HepG2 (cell line): Measurements from ENCODE around the gene ABHD12. TPM values are rescaled to one million over a fixed set of nuclear protein-coding genes. Genes with fewer than 3 reads are reported as not detected.
A peak's percentile ranks its signal among the peaks of the same experiment; 100 is the strongest.

Source experiments
- DMAP1 ChIP-seq: IDR thresholded peaks from 2 replicates; pipeline ENCODE4 v1.6.1; 2016
- ETV5 ChIP-seq: IDR thresholded peaks from 2 replicates; pipeline ENCODE4 v1.6.1; 2018; ENCODE audit warnings: missing biosample characterization, missing genetic modification reagents, inconsistent platforms, borderline replicate concordance
- KAT8 ChIP-seq: IDR thresholded peaks from 2 replicates; pipeline ENCODE4 v1.6.1; 2016; ENCODE audit warnings: missing genetic modification reagents, missing compliant biosample characterization
- SCMH1 ChIP-seq: sonication (generic); formaldehyde crosslinking; IDR thresholded peaks from 2 replicates; pipeline ENCODE4 v1.9.0; 2021; ENCODE audit warnings: missing genetic modification reagents, mild to moderate bottlenecking, borderline replicate concordance
- SP140L ChIP-seq: sonication (generic); formaldehyde crosslinking; IDR thresholded peaks from 2 replicates; pipeline ENCODE4 v1.4.0; 2020; ENCODE audit warnings: missing genetic modification reagents, borderline replicate concordance
- TARDBP ChIP-seq: sonication (generic); formaldehyde crosslinking; IDR thresholded peaks from 2 replicates; pipeline ENCODE4 v1.8.0; 2022; ENCODE audit warnings: mild to moderate bottlenecking, missing genetic modification reagents
- TBX2 ChIP-seq: sonication (generic); formaldehyde crosslinking; IDR thresholded peaks from 2 replicates; pipeline ENCODE4 v1.5.0; 2020; ENCODE audit warnings: missing genetic modification reagents, mild to moderate bottlenecking, borderline replicate concordance
- TCF7L2 ChIP-seq: IDR thresholded peaks from 2 replicates; pipeline ENCODE4 v1.6.1; 2011; ENCODE audit warnings: mild to moderate bottlenecking, low read depth, low read length, moderate library complexity
- ZNF205 ChIP-seq: IDR thresholded peaks from 2 replicates; pipeline ENCODE4 v1.6.1; 2018; ENCODE audit warnings: missing biosample characterization, missing genetic modification reagents
- ZNF33A ChIP-seq: sonication (generic); formaldehyde crosslinking; IDR thresholded peaks from 2 replicates; pipeline ENCODE4 v1.5.1; 2020; ENCODE audit warnings: missing genetic modification reagents, mild to moderate bottlenecking, moderate library complexity, borderline replicate concordance
- ZNF34 ChIP-seq: sonication (generic); formaldehyde crosslinking; IDR thresholded peaks from 2 replicates; pipeline ENCODE4 v1.4.0; 2020; ENCODE audit warnings: mild to moderate bottlenecking, missing genetic modification reagents, borderline replicate concordance
- ZNF724P ChIP-seq: sonication (generic); formaldehyde crosslinking; IDR thresholded peaks from 2 replicates; pipeline ENCODE4 v1.8.0; 2022; ENCODE audit warnings: missing genetic modification reagents, borderline replicate concordance
- ZNF891 ChIP-seq: sonication (generic); formaldehyde crosslinking; IDR thresholded peaks from 2 replicates; pipeline ENCODE4 v1.5.0; 2020; ENCODE audit warnings: mild to moderate bottlenecking, missing genetic modification reagents
- polyA plus RNA-seq, 8 experiments: library from polyadenylated mRNA; depleted of rRNA in 3 of 8; stranded (reverse) in 7 of 8; unstranded in 1 of 8; fragments of >200 nt; fragmentation: Illumina TruSeq in 4 of 8; extraction: Trizol in 4 of 8; gene quantifications; 2 replicates each; pipeline versions ENCODE4 v1.2.1 to v1.2.3, GENCODE V29; 2011 to 2016; ENCODE audit warnings: low read depth in 4 of 8, missing spikeins in 1 of 8, mixed read lengths in 1 of 8; ENCODE audit not compliant: insufficient read depth in 1 of 8
- total RNA-seq, 5 experiments: library from RNA; depleted of rRNA; stranded (reverse); fragments of >200 nt; fragmentation: Illumina TruSeq; extraction: Trizol; gene quantifications; 2 replicates each; pipeline ENCODE4 v1.2.3, GENCODE V29; 2016; ENCODE audit warnings: low read depth in 1 of 5
- TF ChIP-seq, protein P1 (sequence below), 2 experiments: sonication (generic) in 1 of 2; formaldehyde crosslinking in 1 of 2; IDR thresholded peaks; 2 replicates each; pipeline versions ENCODE4 v1.4.0 to v1.6.1; 2016 to 2020; ENCODE audit warnings: borderline replicate concordance in 1 of 2, low read depth in 1 of 2, mild to moderate bottlenecking in 1 of 2, missing genetic modification reagents in 1 of 2
- TF ChIP-seq, protein P2 (sequence below): sonication (generic); formaldehyde crosslinking; IDR thresholded peaks from 2 replicates; pipeline ENCODE4 v1.4.0; 2020; ENCODE audit warnings: missing genetic modification reagents
- TF ChIP-seq, protein P3 (sequence below): IDR thresholded peaks from 2 replicates; pipeline ENCODE4 v1.6.1; 2012; ENCODE audit warnings: inconsistent platforms
- TF ChIP-seq, protein P4 (sequence below): sonication (generic); formaldehyde crosslinking; IDR thresholded peaks from 2 replicates; pipeline ENCODE4 v1.4.0; 2020; ENCODE audit warnings: mild to moderate bottlenecking, missing genetic modification reagents
- TF ChIP-seq, protein P5 (sequence below): sonication (generic); formaldehyde crosslinking; IDR thresholded peaks from 2 replicates; pipeline ENCODE4 v1.4.0; 2020; ENCODE audit warnings: mild to moderate bottlenecking, missing genetic modification reagents, borderline replicate concordance

Gene ABHD12
- total and polyA plus RNA-seq, 2 of the 13 experiments (the other 11 are each of a cell fraction or from before 2014, with no cell fraction given), result 23.5 to 72.1 TPM

DNA sequence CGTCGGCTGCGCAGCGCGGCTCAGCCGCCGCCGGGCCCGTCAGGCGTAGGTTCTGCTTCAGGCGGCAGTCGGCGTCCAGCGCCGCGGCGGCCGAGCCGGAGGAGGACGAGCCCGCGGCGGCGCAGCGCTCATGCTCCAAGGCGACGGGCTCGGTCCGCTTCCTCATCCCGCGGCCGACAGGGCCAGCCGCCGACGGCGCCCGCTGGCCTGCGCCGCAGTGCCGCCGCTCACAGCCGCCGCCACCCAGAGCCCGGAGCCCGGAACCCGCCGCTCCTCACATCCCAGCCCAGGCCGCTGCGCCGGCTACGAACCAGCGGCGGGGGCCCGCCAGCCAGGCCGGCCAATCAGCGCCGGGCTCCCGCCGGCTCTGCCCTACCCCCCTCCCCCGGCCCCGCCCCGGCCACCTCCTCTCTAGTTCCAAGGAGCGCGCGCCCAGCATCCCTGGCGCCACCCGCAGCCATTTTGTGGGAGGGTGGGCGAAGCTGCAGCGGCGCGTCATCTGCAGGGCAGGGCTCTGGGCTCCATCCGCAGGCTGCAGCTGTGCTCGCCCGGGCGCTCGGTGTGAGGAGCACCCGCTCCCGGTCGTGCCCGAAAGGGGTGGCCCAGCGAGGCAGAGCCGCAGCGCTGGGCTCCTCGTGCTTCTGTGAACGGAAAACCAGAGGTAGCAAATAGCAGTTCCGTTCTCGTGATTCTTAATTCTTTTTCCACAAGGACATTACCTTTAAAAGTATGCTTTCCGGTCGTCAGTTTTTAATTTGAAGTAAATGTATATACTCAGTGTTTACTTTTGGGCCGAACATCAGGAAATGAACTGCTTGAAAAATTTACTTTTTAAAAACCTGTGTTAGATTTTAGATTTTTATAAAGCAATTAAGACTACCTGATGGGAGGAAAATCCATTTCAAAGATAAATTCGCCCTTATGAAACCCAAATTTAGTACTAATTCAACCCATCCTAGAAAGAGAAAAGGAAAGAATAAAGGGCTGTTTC lies at the start of gene ABHD12 (continued):
- TF ChIP-seq, protein P1, sequence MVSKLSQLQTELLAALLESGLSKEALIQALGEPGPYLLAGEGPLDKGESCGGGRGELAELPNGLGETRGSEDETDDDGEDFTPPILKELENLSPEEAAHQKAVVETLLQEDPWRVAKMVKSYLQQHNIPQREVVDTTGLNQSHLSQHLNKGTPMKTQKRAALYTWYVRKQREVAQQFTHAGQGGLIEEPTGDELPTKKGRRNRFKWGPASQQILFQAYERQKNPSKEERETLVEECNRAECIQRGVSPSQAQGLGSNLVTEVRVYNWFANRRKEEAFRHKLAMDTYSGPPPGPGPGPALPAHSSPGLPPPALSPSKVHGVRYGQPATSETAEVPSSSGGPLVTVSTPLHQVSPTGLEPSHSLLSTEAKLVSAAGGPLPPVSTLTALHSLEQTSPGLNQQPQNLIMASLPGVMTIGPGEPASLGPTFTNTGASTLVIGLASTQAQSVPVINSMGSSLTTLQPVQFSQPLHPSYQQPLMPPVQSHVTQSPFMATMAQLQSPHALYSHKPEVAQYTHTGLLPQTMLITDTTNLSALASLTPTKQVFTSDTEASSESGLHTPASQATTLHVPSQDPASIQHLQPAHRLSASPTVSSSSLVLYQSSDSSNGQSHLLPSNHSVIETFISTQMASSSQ (IDR thresholded peaks at IDR 0.05; ENCODE audit: low read depth), result no peak
- TF ChIP-seq, protein P1 (CRISPR knock-in tag; IDR thresholded peaks at IDR 0.05; ENCODE audit: borderline replicate concordance), result peak; percentile 83; the same call in 1 of the 2 replicates
- no peak for TF ChIP-seq TCF7L2
- TF ChIP-seq, protein P2, sequence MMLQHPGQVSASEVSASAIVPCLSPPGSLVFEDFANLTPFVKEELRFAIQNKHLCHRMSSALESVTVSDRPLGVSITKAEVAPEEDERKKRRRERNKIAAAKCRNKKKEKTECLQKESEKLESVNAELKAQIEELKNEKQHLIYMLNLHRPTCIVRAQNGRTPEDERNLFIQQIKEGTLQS, result peak; percentile 52
- TF ChIP-seq, protein P3, sequence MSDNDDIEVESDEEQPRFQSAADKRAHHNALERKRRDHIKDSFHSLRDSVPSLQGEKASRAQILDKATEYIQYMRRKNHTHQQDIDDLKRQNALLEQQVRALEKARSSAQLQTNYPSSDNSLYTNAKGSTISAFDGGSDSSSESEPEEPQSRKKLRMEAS, result peak; percentile 58
- peak; percentile 70; the same call in 1 of the 2 replicates for TF ChIP-seq TBX2 (CRISPR knock-in tag)
- TF ChIP-seq ZNF33A (CRISPR knock-in tag), result no peak
- TF ChIP-seq DMAP1 (CRISPR knock-in tag), result peak; percentile 93
- peak; percentile 31; the same call in 1 of the 2 replicates for TF ChIP-seq ZNF724P (CRISPR knock-in tag)
- TF ChIP-seq ZNF891, result peak; percentile 83; the same call in 1 of the 2 replicates
- TF ChIP-seq TARDBP, result peak; percentile 89
- TF ChIP-seq KAT8 (CRISPR knock-in tag), result peak; percentile 95
- TF ChIP-seq ZNF34, result 0 out of 2 replicates have a peak, but pooled peaks have one; percentile 84
- peak; percentile 87 for TF ChIP-seq ZNF205 (CRISPR knock-in tag)
- peak; percentile 67 for TF ChIP-seq ETV5
- TF ChIP-seq SCMH1 (CRISPR knock-in tag), result no peak
- TF ChIP-seq, protein P4, sequence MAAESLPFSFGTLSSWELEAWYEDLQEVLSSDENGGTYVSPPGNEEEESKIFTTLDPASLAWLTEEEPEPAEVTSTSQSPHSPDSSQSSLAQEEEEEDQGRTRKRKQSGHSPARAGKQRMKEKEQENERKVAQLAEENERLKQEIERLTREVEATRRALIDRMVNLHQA, result no peak
- no peak for TF ChIP-seq SP140L (CRISPR knock-in tag)
- TF ChIP-seq, protein P5, sequence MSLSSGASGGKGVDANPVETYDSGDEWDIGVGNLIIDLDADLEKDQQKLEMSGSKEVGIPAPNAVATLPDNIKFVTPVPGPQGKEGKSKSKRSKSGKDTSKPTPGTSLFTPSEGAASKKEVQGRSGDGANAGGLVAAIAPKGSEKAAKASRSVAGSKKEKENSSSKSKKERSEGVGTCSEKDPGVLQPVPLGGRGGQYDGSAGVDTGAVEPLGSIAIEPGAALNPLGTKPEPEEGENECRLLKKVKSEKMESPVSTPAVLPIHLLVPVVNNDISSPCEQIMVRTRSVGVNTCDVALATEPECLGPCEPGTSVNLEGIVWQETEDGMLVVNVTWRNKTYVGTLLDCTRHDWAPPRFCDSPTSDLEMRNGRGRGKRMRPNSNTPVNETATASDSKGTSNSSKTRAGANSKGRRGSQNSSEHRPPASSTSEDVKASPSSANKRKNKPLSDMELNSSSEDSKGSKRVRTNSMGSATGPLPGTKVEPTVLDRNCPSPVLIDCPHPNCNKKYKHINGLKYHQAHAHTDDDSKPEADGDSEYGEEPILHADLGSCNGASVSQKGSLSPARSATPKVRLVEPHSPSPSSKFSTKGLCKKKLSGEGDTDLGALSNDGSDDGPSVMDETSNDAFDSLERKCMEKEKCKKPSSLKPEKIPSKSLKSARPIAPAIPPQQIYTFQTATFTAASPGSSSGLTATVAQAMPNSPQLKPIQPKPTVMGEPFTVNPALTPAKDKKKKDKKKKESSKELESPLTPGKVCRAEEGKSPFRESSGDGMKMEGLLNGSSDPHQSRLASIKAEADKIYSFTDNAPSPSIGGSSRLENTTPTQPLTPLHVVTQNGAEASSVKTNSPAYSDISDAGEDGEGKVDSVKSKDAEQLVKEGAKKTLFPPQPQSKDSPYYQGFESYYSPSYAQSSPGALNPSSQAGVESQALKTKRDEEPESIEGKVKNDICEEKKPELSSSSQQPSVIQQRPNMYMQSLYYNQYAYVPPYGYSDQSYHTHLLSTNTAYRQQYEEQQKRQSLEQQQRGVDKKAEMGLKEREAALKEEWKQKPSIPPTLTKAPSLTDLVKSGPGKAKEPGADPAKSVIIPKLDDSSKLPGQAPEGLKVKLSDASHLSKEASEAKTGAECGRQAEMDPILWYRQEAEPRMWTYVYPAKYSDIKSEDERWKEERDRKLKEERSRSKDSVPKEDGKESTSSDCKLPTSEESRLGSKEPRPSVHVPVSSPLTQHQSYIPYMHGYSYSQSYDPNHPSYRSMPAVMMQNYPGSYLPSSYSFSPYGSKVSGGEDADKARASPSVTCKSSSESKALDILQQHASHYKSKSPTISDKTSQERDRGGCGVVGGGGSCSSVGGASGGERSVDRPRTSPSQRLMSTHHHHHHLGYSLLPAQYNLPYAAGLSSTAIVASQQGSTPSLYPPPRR (CRISPR knock-in tag), result peak; percentile 90
